Osteocyte (in vitro differentiated cells): Measurements from ENCODE around the gene ZNF423. TPM values are rescaled to one million over a fixed set of nuclear protein-coding genes. Genes with fewer than 3 reads are reported as not detected.

Experiments used
- DNase-seq: peaks from one replicate; pipeline ENCODE4 v3.0.0; 2021; ENCODE audit warnings: mixed read lengths; ENCODE audit not compliant: unreplicated experiment; ENCODE audit errors: extremely low spot score
- H3K27ac Mint-ChIP-seq: one replicate; pipeline ENCODE4 v1.8.0; 2021; ENCODE audit warnings: mild to moderate bottlenecking, mixed read lengths; ENCODE audit not compliant: unreplicated experiment
- H3K27me3 Mint-ChIP-seq: one replicate; pipeline ENCODE4 v1.8.0; 2021; ENCODE audit warnings: mixed read lengths; ENCODE audit not compliant: unreplicated experiment
- H3K36me3 Mint-ChIP-seq: one replicate; pipeline ENCODE4 v1.8.0; 2021; ENCODE audit warnings: mixed read lengths; ENCODE audit not compliant: unreplicated experiment
- H3K4me1 Mint-ChIP-seq: one replicate; pipeline ENCODE4 v1.8.0; 2021; ENCODE audit warnings: mixed read lengths; ENCODE audit not compliant: unreplicated experiment
- H3K4me3 Mint-ChIP-seq: one replicate; pipeline ENCODE4 v1.8.0; 2021; ENCODE audit warnings: mild to moderate bottlenecking, moderate library complexity, mixed read lengths; ENCODE audit not compliant: unreplicated experiment
- H3K9me3 Mint-ChIP-seq: one replicate; pipeline ENCODE4 v1.8.0; 2021; ENCODE audit warnings: mixed read lengths; ENCODE audit not compliant: unreplicated experiment
- CTCF ChIP-seq: fragments of 200-600 bp; sonication (generic); IDR thresholded peaks from 2 replicates; pipeline ENCODE4 v1.5.0; 2021; ENCODE audit warnings: antibody characterized with exemption, mild to moderate bottlenecking, moderate library complexity
- total RNA-seq: library from RNA; stranded (reverse); gene quantifications from 2 replicates; pipeline ENCODE4 v1.2.1, GENCODE V29; 2021

The ZNF423 gene
- total RNA-seq, 1 donor from 2014 or later = 25.1 TPM

GRCh38 chr16:49640581-49640980 lies 215.3 kb downstream of the ZNF423 start:
- Mint-ChIP-seq H3K4me1 (peaks cover 63% of the 10 kb centered on the region), H3K4me3 (no peak overlapping the region), H3K27me3 (no peaks in the 10 kb centered on the region), H3K9me3 (no peaks in the 10 kb centered on the region), H3K36me3 (peaks cover 17% of the 10 kb centered on the region), H3K27ac (peak overlapping the region; percentile 1)
- TF ChIP-seq CTCF = no peak
- no peak for DNase-seq

GRCh38 chr16:49639739-49640431 lies 216.0 kb downstream of the ZNF423 start:
- Mint-ChIP-seq H3K4me3 (peak overlapping the region; percentile 22), H3K27ac (peak overlapping the region; percentile 86), H3K36me3 (peaks cover 24% of the 10 kb centered on the region), H3K27me3 (no peaks in the 10 kb centered on the region), H3K9me3 (no peaks in the 10 kb centered on the region), H3K4me1 (peaks cover 63% of the 10 kb centered on the region)
- peak; percentile 90 for DNase-seq
- TF ChIP-seq CTCF = no peak

- Mint-ChIP-seq H3K27ac (peak overlapping the region; percentile 86), H3K4me1 (peaks cover 60% of the 10 kb centered on the region), H3K4me3 (no peak overlapping the region), H3K9me3 (no peaks in the 10 kb centered on the region), H3K27me3 (no peaks in the 10 kb centered on the region), H3K36me3 (peaks cover 26% of the 10 kb centered on the region)
- TF ChIP-seq CTCF = no peak
- DNase-seq = no peak
Measured at GRCh38 chr16:49638673-49639610, 217.0 kb downstream of the ZNF423 start.

- no peak for TF ChIP-seq CTCF
- Mint-ChIP-seq H3K27ac (no peak overlapping the region), H3K36me3 (peaks cover 26% of the 10 kb centered on the region), H3K9me3 (no peaks in the 10 kb centered on the region), H3K27me3 (no peaks in the 10 kb centered on the region), H3K4me1 (peaks cover 51% of the 10 kb centered on the region), H3K4me3 (no peak overlapping the region)
- no peak for DNase-seq
Measured at GRCh38 chr16:49637933-49638672, 217.8 kb downstream of the ZNF423 start.
